Osteocyte (in vitro differentiated cells): Measurements from ENCODE around the gene PCCA. TPM values are rescaled to one million over a fixed set of nuclear protein-coding genes. Genes with fewer than 3 reads are reported as not detected.

Experiments
- DNase-seq: peaks from one replicate; pipeline ENCODE4 v3.0.0; 2021; ENCODE audit warnings: mixed read lengths; ENCODE audit not compliant: unreplicated experiment; ENCODE audit errors: extremely low spot score
- H3K27ac Mint-ChIP-seq: one replicate; pipeline ENCODE4 v1.8.0; 2021; ENCODE audit warnings: mild to moderate bottlenecking, mixed read lengths; ENCODE audit not compliant: unreplicated experiment
- H3K27me3 Mint-ChIP-seq: one replicate; pipeline ENCODE4 v1.8.0; 2021; ENCODE audit warnings: mixed read lengths; ENCODE audit not compliant: unreplicated experiment
- H3K36me3 Mint-ChIP-seq: one replicate; pipeline ENCODE4 v1.8.0; 2021; ENCODE audit warnings: mixed read lengths; ENCODE audit not compliant: unreplicated experiment
- H3K4me1 Mint-ChIP-seq: one replicate; pipeline ENCODE4 v1.8.0; 2021; ENCODE audit warnings: mixed read lengths; ENCODE audit not compliant: unreplicated experiment
- H3K4me3 Mint-ChIP-seq: one replicate; pipeline ENCODE4 v1.8.0; 2021; ENCODE audit warnings: mild to moderate bottlenecking, moderate library complexity, mixed read lengths; ENCODE audit not compliant: unreplicated experiment
- H3K9me3 Mint-ChIP-seq: one replicate; pipeline ENCODE4 v1.8.0; 2021; ENCODE audit warnings: mixed read lengths; ENCODE audit not compliant: unreplicated experiment
- total RNA-seq: library from RNA; stranded (reverse); gene quantifications from 2 replicates; pipeline ENCODE4 v1.2.1, GENCODE V29; 2021
- TF ChIP-seq, protein P1 (sequence below): fragments of 200-600 bp; sonication (generic); IDR thresholded peaks from 2 replicates; pipeline ENCODE4 v1.5.0; 2021; ENCODE audit warnings: antibody characterized with exemption, mild to moderate bottlenecking, moderate library complexity

The PCCA gene
- total RNA-seq, 1 donor from 2014 or later: 33.7 TPM

DNA sequence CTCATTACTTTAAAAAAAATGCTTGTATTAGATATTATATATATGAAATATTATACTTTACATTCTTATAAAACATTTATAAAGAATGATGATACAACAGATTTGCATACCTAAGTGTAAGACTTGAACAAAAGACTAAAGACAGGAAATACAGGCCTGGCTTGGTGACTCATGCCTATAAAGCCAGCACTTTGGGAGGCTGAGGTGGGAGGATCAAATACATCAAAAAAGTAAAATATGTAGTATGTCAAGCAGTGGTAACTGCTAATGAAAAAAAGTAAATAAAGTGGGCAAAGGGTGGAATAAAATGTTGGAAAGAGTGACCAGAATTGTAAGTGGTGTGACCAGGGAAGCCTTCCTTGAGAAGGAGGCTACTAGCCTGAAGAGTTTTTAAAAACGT lies 366.0 kb downstream of the PCCA start:
- H3K36me3 Mint-ChIP-seq: peaks cover 14% of the 10 kb centered on the region
- no peaks in the 10 kb centered on the region for H3K27me3 Mint-ChIP-seq
- no peak overlapping the region for H3K4me3 Mint-ChIP-seq
- H3K27ac Mint-ChIP-seq: peak overlapping the region; percentile 25
- H3K4me1 Mint-ChIP-seq: peaks cover 6% of the 10 kb centered on the region
- no peak for DNase-seq
- H3K9me3 Mint-ChIP-seq: peaks cover 4% of the 10 kb centered on the region
- TF ChIP-seq, protein P1, sequence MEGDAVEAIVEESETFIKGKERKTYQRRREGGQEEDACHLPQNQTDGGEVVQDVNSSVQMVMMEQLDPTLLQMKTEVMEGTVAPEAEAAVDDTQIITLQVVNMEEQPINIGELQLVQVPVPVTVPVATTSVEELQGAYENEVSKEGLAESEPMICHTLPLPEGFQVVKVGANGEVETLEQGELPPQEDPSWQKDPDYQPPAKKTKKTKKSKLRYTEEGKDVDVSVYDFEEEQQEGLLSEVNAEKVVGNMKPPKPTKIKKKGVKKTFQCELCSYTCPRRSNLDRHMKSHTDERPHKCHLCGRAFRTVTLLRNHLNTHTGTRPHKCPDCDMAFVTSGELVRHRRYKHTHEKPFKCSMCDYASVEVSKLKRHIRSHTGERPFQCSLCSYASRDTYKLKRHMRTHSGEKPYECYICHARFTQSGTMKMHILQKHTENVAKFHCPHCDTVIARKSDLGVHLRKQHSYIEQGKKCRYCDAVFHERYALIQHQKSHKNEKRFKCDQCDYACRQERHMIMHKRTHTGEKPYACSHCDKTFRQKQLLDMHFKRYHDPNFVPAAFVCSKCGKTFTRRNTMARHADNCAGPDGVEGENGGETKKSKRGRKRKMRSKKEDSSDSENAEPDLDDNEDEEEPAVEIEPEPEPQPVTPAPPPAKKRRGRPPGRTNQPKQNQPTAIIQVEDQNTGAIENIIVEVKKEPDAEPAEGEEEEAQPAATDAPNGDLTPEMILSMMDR: no peak

DNA sequence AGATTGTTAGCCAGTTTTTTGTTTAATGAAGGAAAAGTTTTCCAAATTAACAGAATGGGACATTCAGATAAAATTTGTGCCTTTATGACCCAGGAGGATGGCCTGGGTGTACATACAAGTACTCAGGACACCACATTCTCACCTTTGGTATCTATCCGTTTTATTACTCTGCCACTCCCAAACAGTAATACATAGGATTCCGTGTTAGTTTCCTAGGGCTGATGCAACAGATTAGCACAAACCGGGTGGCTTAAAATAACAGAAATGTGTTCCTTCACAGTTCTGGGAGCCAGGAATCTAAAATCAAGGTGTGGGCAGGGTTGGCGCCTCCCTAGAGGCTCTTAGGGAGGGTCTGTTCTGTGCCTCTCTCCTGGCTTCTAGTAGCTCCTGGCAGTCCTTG lies 369.8 kb downstream of the PCCA start:
- peaks cover 10% of the 10 kb centered on the region for H3K36me3 Mint-ChIP-seq
- H3K9me3 Mint-ChIP-seq: peaks cover 4% of the 10 kb centered on the region

DNA sequence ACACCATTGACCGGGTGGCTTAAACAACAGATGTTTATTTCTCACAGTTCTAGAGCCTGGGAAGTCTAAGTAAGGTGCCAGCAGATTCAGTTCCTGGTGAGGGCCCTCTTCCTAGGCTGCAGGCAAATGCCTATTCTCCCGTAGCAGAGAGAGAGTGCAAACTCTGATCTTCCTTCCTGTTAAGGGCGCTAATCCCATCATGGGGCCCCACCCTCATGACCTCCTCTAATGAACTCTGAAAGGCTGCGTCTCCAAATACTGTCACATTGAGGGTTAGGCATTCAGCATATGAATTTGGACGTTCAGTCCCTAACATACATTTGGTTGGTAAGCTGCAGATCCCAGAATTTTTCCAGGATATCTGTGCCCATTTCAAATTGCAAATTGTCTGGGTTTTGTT lies 370.9 kb downstream of the PCCA start:
- Mint-ChIP-seq H3K27me3 (no peaks in the 10 kb centered on the region), H3K4me1 (peaks cover 2% of the 10 kb centered on the region), H3K36me3 (peaks cover 10% of the 10 kb centered on the region), H3K9me3 (peaks cover 4% of the 10 kb centered on the region), H3K27ac (no peak overlapping the region), H3K4me3 (no peak overlapping the region)
- TF ChIP-seq, protein P1: no peak
- DNase-seq: no peak

More for the DNA sequence above, 369.8 kb downstream of the PCCA start:
- H3K4me1 Mint-ChIP-seq: peaks cover 6% of the 10 kb centered on the region
- no peaks in the 10 kb centered on the region for H3K27me3 Mint-ChIP-seq
- no peak for DNase-seq
- TF ChIP-seq, protein P1: no peak
- H3K27ac Mint-ChIP-seq: no peak overlapping the region
- no peak overlapping the region for H3K4me3 Mint-ChIP-seq

DNA sequence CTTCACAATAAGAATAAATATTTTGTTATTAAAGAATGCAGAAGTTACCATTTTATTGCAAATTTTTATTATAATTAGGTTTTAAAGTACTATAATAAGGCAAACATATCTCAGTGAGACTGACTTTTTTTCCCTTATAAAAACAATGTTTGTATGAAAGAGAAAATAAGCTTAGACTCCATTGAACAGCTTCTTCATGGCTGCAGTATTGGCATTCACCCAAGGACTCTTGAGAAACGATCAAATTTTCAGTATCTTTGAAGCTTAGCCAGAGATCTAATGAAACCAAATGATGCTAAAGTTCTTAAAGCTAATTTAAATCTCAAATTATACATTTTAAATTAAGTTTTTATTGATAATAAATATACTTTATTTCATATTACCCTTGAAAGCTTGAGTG lies 371.4 kb downstream of the PCCA start:
- Mint-ChIP-seq H3K4me3 (no peak overlapping the region), H3K27ac (no peak overlapping the region), H3K36me3 (peaks cover 10% of the 10 kb centered on the region), H3K27me3 (no peaks in the 10 kb centered on the region), H3K4me1 (no peaks in the 10 kb centered on the region), H3K9me3 (peaks cover 4% of the 10 kb centered on the region)
- TF ChIP-seq, protein P1: no peak
- DNase-seq: no peak

DNA sequence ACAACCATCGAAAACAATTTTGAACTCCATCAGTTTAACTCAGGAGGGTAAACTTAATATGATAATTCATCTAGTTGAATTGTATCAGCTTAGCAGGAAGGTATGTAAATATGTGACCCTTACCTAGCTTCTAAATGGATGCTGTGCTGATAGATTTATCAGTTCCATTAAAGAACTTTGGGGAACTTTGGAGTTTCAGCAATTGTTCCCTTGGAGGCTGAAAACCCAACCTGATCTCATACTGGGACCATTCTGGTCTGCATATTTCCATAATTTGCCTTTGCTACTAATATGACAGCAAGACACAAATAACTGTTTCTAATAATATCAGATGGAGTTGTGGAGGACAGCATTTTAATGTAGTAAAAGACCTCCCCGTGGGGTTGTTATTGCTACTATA lies 371.9 kb downstream of the PCCA start:
- Mint-ChIP-seq H3K27me3 (no peaks in the 10 kb centered on the region), H3K36me3 (peaks cover 10% of the 10 kb centered on the region), H3K27ac (no peak overlapping the region), H3K4me3 (no peak overlapping the region), H3K9me3 (peaks cover 4% of the 10 kb centered on the region), H3K4me1 (no peaks in the 10 kb centered on the region)
- no peak for DNase-seq
- TF ChIP-seq, protein P1: no peak
